GM12875 (cell line): ENCODE results near the gene TMEM178B.
"Not testable (repeated sequence)": the region's sequence is repeated elsewhere in the genome, so short reads cannot be mapped to it uniquely, and the experiment has no call there.

Experiments
- H3K4me3 ChIP-seq: one replicate; pipeline ENCODE4 v1.5.1; 2011; ENCODE audit warnings: low read depth, low read length, control low read depth
- TF ChIP-seq, protein P1 (sequence below): IDR thresholded peaks from 2 replicates; pipeline ENCODE4 v1.5.1; 2011; ENCODE audit warnings: low read depth, mild to moderate bottlenecking, control low read depth, inconsistent platforms, low read length, moderate library complexity, borderline replicate concordance; ENCODE audit not compliant: insufficient read depth

The TMEM178B gene

DNA sequence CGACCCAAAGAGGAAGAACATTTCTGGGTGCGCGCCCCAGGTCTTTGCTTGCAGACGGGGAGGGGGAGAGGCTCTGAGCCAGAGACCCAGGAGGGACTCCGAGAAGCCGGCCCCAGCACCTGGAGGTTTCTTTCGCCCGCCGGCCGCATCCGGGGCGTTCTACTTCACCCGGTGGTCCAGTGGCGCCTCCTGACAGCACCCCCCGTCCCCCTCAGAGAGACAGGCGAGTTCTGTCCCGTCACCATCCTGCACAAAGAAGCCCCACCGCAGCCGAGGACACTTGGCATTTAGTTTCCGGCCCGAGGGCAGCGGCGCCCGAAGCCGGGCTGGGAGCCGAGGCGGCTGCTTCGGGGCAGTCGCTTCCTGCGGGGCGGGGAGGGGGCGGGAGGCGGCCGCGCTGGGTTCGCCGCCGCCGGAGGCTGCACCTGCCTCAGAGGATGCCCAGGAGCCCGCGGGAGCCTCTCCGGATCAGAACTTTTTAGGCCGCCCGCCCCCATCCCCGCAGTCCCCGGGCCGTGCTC is at the start of gene TMEM178B:
TSS of gene TMEM178B (plus strand) at position 424 of the 521 bp plus-strand sequence.
- H3K4me3 ChIP-seq, result no peak within 1 kb of the TSS
- TF ChIP-seq, protein P1, sequence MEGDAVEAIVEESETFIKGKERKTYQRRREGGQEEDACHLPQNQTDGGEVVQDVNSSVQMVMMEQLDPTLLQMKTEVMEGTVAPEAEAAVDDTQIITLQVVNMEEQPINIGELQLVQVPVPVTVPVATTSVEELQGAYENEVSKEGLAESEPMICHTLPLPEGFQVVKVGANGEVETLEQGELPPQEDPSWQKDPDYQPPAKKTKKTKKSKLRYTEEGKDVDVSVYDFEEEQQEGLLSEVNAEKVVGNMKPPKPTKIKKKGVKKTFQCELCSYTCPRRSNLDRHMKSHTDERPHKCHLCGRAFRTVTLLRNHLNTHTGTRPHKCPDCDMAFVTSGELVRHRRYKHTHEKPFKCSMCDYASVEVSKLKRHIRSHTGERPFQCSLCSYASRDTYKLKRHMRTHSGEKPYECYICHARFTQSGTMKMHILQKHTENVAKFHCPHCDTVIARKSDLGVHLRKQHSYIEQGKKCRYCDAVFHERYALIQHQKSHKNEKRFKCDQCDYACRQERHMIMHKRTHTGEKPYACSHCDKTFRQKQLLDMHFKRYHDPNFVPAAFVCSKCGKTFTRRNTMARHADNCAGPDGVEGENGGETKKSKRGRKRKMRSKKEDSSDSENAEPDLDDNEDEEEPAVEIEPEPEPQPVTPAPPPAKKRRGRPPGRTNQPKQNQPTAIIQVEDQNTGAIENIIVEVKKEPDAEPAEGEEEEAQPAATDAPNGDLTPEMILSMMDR, result no peak

DNA sequence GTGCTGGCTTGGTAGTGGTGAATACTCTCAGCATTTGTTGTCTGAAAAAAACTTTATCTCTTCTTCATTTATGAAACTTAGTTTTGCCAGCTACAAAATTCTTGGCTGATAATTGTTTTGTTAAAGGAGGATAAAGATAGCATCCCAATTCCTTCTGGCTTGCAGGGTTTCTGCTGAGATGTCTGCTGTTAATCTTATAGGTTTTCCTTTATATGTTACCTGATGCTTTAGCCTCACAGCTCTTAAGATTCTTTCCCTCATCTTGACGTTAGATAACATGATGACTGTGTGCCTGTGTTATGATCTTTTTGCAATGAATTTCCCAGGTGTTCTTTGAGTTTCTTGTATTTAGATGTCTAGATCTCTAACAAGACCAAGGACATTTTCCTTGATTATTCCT is 49.2 kb upstream of the TMEM178B start:
- H3K4me3 ChIP-seq, result no peak overlapping the region
- TF ChIP-seq, protein P1, result no peak

DNA sequence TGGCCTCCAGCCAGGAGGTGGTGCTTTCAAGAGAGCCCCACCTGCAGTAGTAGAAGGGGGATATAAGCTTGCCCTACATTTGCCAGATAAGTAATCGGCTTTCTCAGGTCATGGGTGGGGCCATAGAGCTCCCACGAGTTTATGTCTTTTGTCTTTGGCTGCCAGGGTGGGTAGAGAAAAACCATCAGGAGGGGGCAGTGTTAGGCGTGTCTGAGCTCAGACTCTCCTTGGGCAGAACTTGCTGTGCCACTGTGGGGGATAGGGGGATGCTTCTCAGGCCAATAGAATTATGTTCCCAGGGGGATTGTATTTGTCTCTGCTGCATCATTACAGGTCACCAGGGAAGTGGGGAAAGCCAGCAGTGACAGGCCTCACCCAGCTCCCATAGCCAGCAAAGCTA is 46.8 kb upstream of the TMEM178B start:
- no peak overlapping the region for H3K4me3 ChIP-seq
- TF ChIP-seq, protein P1, result no peak

DNA sequence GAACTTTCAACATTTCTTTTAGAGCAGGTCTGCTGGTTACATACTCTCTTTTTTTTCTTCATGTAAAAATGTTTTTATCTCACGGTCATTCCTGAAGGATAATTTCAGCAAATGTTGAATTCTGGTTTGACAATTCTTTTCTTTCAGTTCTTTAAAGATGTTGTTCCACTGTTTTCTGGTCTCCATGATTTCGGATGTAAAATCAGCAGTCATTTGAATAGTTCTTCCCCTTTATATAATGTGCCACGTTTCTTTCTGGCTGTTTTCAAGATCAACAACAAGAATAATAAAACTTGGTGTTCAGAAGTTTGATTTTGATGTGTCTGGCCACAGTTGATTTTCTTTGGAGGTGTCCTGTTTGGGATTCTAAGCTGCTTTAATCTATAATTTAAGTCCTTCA is 45.1 kb upstream of the TMEM178B start:
- TF ChIP-seq, protein P1, result no peak
- H3K4me3 ChIP-seq, result no peak overlapping the region

DNA sequence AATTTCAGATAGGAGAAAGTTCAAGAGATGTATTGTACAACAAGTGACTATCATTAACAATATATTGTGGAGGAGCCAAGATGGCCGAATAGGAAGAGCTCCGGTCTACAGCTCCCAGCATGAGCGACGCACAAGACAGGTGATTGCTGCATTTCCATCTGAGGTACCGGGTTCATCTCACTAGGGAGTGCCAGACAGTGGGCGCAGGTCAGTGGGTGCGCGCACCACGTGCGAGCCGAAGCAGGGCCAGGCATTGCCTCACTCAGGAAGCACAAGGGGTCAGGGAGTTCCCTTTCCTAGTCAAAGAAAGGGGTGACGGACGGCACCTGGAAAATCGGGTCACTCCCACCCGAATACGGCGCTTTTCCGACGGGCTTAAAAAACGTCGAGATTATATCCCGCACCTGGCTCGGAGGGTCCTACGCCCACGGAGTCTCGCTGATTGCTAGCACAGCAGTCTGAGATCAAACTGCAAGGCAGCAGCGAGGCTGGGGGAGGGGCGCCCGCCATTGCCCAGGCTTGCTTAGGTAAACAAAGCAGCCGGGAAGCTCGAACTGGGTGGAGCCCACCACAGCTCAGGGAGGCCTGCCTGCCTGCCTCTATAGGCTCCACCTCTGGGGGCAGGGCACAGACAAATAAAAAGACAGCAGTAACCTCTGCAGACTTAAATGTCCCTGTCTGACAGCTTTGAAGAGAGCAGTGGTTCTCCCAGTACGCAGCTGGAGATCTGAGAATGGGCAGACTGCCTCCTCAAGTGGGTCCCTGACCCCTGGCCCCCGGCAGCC is 41.1 kb upstream of the TMEM178B start:
- not testable (repeated sequence) for H3K4me3 ChIP-seq

DNA sequence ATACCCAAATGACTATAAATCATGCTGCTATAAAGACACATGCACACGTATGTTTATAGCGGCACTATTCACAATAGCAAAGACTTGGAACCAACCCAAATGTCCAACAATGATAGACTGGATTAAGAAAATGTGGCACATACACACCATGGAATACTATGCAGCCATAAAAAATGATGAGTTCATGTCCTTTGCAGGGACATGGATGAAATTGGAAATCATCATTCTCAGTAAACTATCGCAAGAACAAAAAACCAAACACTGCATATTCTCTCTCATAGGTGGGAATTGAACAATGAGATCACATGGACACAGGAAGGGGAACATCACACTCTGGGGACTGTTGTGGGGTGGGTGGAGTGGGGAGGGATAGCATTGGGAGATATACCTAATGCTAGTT is 35.8 kb upstream of the TMEM178B start:
- H3K4me3 ChIP-seq, result not testable (repeated sequence)

DNA sequence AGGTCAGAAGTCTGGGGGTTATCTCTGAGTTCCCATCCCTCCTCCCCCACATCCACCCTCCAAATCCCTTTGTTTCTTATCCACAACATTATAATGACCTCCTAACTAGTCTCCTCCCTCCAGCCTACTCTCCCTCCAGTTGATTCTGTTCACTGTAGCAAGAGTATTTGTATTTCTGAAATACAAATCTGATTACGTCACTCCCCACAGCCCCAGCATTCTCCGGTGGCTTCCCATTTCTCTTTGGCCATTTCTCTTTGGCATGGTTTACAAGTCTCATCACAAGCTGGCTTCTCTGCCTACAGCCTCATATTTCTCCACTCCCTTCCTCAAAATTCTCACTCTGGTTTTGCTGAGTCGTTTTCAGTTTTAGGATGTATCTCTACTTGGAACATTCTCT is 34.5 kb upstream of the TMEM178B start:
- TF ChIP-seq, protein P1, result no peak

More for the DNA sequence above, 34.5 kb upstream of the TMEM178B start:
- no peak overlapping the region for H3K4me3 ChIP-seq
